ELR (cell line): Measurements from ENCODE around the gene SRRT.
"Not testable (repeated sequence)": the region's sequence is repeated elsewhere in the genome, so short reads cannot be mapped to it uniquely, and the experiment has no call there.

ENCODE experiments used
- DNase-seq: peaks from one replicate; pipeline ENCODE4 v3.0.0-alpha.2; 2015; ENCODE audit warnings: low read depth

SRRT gene

GRCh38 chr7:100936167-100936566, 61.3 kb downstream of the SRRT start:
- not testable (repeated sequence) for DNase-seq
